ACC112 (cell line): ENCODE results near the gene ADGRV1.

Experiments used
- H2AFZ ChIP-seq: fragments of 200-600 bp; sonication (generic); one replicate; pipeline ENCODE4 v1.6.0; 2017; ENCODE audit warnings: antibody characterized with exemption, low read length; ENCODE audit not compliant: unreplicated experiment
- H3K27ac ChIP-seq: fragments of 200-600 bp; sonication (generic); 2 replicates; pipeline ENCODE4 v1.5.1; 2014; ENCODE audit warnings: low read depth, mild to moderate bottlenecking, antibody characterized with exemption, low read length, moderate library complexity
- H3K27me3 ChIP-seq: fragments of 200-600 bp; sonication (generic); 2 replicates; pipeline ENCODE4 v1.6.1; 2014; ENCODE audit warnings: mild to moderate bottlenecking, antibody characterized with exemption, low read length, moderate library complexity, mixed read lengths; ENCODE audit not compliant: insufficient read depth
- H3K36me3 ChIP-seq: fragments of 200-600 bp; sonication (generic); 2 replicates; pipeline ENCODE4 v1.6.1; 2016; ENCODE audit warnings: mild to moderate bottlenecking, antibody characterized with exemption, low read length, moderate library complexity, mixed read lengths; ENCODE audit not compliant: insufficient read depth
- H3K4me1 ChIP-seq: fragments of 200-600 bp; sonication (generic); one replicate; pipeline ENCODE4 v1.6.1; 2016; ENCODE audit warnings: low read length, mixed read lengths; ENCODE audit not compliant: insufficient read depth, unreplicated experiment, control insufficient read depth
- H3K4me3 ChIP-seq: fragments of 200-600 bp; sonication (generic); 2 replicates; pipeline ENCODE4 v1.5.1; 2014; ENCODE audit warnings: mild to moderate bottlenecking, low read depth, low read length
- H3K79me2 ChIP-seq: fragments of 200-600 bp; sonication (generic); one replicate; pipeline ENCODE4 v1.6.0; 2016; ENCODE audit warnings: low read length; ENCODE audit not compliant: control insufficient read depth, unreplicated experiment, insufficient read depth

ADGRV1 gene

GRCh38 chr5:91119981-91120850, 561.6 kb downstream of the ADGRV1 start:
- no peak overlapping the region for H3K27ac ChIP-seq
- no peaks in the 10 kb centered on the region for H3K36me3 ChIP-seq
- no peak overlapping the region for H3K4me3 ChIP-seq
- peak overlapping the region; percentile 28 for H2AFZ ChIP-seq
- H3K79me2 ChIP-seq: no peaks in the 10 kb centered on the region
- H3K4me1 ChIP-seq: peaks cover 7% of the 10 kb centered on the region
- H3K27me3 ChIP-seq: no peaks in the 10 kb centered on the region

GRCh38 chr5:91121347-91121993, 562.9 kb downstream of the ADGRV1 start:
- Histone ChIP-seq H3K79me2 (no peaks in the 10 kb centered on the region), H3K36me3 (no peaks in the 10 kb centered on the region), H3K27ac (no peak overlapping the region), H3K4me3 (no peak overlapping the region), H2AFZ (no peak overlapping the region), H3K27me3 (no peaks in the 10 kb centered on the region), H3K4me1 (peaks cover 16% of the 10 kb centered on the region)

GRCh38 chr5:91122651-91123050, 564.1 kb downstream of the ADGRV1 start:
- Histone ChIP-seq H2AFZ (no peak overlapping the region), H3K27ac (no peak overlapping the region), H3K4me1 (peaks cover 28% of the 10 kb centered on the region), H3K4me3 (no peak overlapping the region), H3K36me3 (no peaks in the 10 kb centered on the region), H3K27me3 (no peaks in the 10 kb centered on the region), H3K79me2 (no peaks in the 10 kb centered on the region)

GRCh38 chr5:91123291-91123690, 564.7 kb downstream of the ADGRV1 start:
- peaks cover 34% of the 10 kb centered on the region for H3K4me1 ChIP-seq

GRCh38 chr5:91123901-91124300, 565.3 kb downstream of the ADGRV1 start:
- no peaks in the 10 kb centered on the region for H3K79me2 ChIP-seq
- H3K4me1 ChIP-seq: peaks cover 40% of the 10 kb centered on the region
- no peak overlapping the region for H3K27ac ChIP-seq
- no peak overlapping the region for H3K4me3 ChIP-seq
- peak overlapping the region; percentile 37 for H2AFZ ChIP-seq
- H3K36me3 ChIP-seq: no peaks in the 10 kb centered on the region
- no peaks in the 10 kb centered on the region for H3K27me3 ChIP-seq

More at GRCh38 chr5:91123291-91123690, 564.7 kb downstream of the ADGRV1 start:
- Histone ChIP-seq H3K27me3 (no peaks in the 10 kb centered on the region), H3K36me3 (no peaks in the 10 kb centered on the region), H3K4me3 (no peak overlapping the region), H3K79me2 (no peaks in the 10 kb centered on the region), H3K27ac (no peak overlapping the region), H2AFZ (no peak overlapping the region)

- Histone ChIP-seq H3K27me3 (no peaks in the 10 kb centered on the region), H3K4me3 (no peak overlapping the region), H2AFZ (no peak overlapping the region), H3K27ac (peak overlapping the region; percentile 45), H3K4me1 (peaks cover 43% of the 10 kb centered on the region), H3K36me3 (no peaks in the 10 kb centered on the region), H3K79me2 (no peaks in the 10 kb centered on the region)
Observed at GRCh38 chr5:91125916-91126315, 567.3 kb downstream of the ADGRV1 start.

- peak overlapping the region; percentile 45 for H3K27ac ChIP-seq
- no peaks in the 10 kb centered on the region for H3K36me3 ChIP-seq
- no peaks in the 10 kb centered on the region for H3K79me2 ChIP-seq
- peaks cover 43% of the 10 kb centered on the region for H3K4me1 ChIP-seq
- no peak overlapping the region for H2AFZ ChIP-seq
- no peaks in the 10 kb centered on the region for H3K27me3 ChIP-seq
- H3K4me3 ChIP-seq: no peak overlapping the region
Observed at GRCh38 chr5:91126448-91126847, 567.9 kb downstream of the ADGRV1 start.

GRCh38 chr5:91126888-91127287, 568.3 kb downstream of the ADGRV1 start:
- no peak overlapping the region for H3K4me3 ChIP-seq
- H2AFZ ChIP-seq: no peak overlapping the region
- H3K36me3 ChIP-seq: no peaks in the 10 kb centered on the region
- H3K79me2 ChIP-seq: no peaks in the 10 kb centered on the region
- H3K4me1 ChIP-seq: peaks cover 43% of the 10 kb centered on the region
- H3K27me3 ChIP-seq: no peaks in the 10 kb centered on the region
- H3K27ac ChIP-seq: no peak overlapping the region

- H2AFZ ChIP-seq: peak overlapping the region; percentile 39
- H3K79me2 ChIP-seq: no peaks in the 10 kb centered on the region
- H3K36me3 ChIP-seq: no peaks in the 10 kb centered on the region
- no peak overlapping the region for H3K4me3 ChIP-seq
- H3K27me3 ChIP-seq: no peaks in the 10 kb centered on the region
- H3K4me1 ChIP-seq: peaks cover 43% of the 10 kb centered on the region
- 0 out of 2 replicates have a peak overlapping the region, but pooled peaks have one; percentile 1 for H3K27ac ChIP-seq
Observed at GRCh38 chr5:91127456-91128081, 569.0 kb downstream of the ADGRV1 start.

- Histone ChIP-seq H3K79me2 (no peaks in the 10 kb centered on the region), H3K4me3 (no peak overlapping the region), H2AFZ (no peak overlapping the region), H3K4me1 (peaks cover 43% of the 10 kb centered on the region), H3K36me3 (no peaks in the 10 kb centered on the region), H3K27ac (no peak overlapping the region), H3K27me3 (no peaks in the 10 kb centered on the region)
Observed at GRCh38 chr5:91128604-91129003, 570.0 kb downstream of the ADGRV1 start.
